ACHN (cell line): ENCODE results near the gene NPHS1.
"Not testable (repeated sequence)": the region's sequence is repeated elsewhere in the genome, so short reads cannot be mapped to it uniquely, and the experiment has no call there.

Source experiments
- DNase-seq: peaks from one replicate; pipeline ENCODE4 v3.0.0-alpha.2; 2015
- in situ Hi-C: cut with HindIII; loops from 2 replicates; pipeline ENCODE4 v1.10.0; 2017; ENCODE audit warnings: low sequenced_read_pairs, low pct_ligation_motif_present, low pct_unique_long_range_greater_than_20kb

The NPHS1 gene

DNA sequence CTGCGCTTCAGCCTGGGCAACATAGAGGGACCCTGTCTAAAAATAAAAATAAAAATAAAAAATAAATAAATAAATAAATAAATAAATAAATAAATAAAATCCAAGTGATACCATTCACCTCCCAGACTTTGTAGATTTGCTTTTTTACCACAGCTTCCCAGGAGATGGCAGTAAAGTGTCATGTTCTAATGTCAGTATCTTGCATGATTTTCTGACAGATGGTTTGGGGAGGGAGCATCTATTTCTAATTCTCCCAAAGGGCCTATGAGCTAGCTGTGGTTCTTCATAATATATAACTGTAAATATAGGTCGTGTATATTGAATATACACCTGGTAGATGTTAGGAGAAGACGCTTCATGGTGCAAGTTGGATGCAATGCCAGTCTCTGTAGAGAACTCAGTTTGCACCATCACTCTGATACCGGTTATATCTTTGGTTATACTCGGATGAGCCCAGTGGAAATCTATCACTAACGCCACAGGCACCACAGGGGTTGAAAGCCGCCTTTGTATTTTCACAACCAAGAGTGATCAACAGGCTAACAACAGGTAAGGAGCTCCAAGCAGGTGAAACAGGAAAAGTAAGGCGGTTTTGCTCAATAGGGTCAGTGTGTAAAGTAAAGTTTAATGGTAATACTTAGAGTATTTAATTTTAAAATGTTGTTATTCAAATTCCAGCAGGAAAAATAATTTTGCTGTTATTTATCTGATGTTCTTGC, 30.0 kb upstream of the NPHS1 start:
- in situ Hi-C loops = no loop called here
- peak; percentile 69 for DNase-seq

- in situ Hi-C loops = no loop called here
- peak; percentile 87 for DNase-seq
Observed at GRCh38 chr19:35879770-35880317, 27.5 kb upstream of the NPHS1 start.

DNA sequence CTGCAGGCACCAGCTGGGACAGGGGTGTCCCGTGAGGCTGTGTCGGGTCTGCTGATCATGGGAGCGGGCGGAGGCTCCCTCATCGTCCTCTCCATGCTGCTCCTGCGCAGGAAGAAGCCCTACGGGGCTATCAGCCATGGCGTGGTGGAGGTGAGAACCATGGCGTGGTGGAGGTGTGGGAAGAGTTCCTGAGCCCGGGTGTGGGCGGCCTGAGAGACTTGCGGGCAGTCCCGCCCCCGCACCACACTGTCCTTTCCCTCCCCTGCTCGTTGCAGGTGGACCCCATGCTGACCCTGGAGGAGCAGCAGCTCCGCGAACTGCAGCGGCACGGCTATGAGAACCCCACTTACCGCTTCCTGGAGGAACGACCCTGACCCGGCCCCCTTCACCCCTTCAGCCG, 26.8 kb upstream of the NPHS1 start:
- in situ Hi-C loops = no loop called here
- no peak for DNase-seq

- no peak for DNase-seq
- in situ Hi-C loops = no loop called here
Observed at GRCh38 chr19:35874392-35874930, 22.2 kb upstream of the NPHS1 start.

DNA sequence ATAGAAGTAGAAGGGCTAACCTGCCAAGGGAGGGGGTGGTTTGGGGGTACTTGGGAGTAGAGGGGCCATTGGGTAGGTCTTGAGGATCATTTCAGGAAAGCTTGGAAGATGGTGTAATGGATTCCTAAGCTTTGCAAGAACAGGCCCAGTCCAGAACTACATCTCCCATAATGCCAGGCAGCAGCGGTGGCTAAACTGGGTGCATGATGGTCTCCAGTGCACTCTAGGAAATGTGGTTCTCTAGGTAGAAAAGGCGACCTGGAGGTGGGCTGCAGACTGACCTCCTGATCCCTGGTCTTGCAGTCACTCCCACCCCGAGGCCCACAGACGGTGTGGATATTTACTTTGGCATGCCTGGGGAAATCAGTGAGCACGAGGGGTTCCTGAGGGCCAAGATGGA, 19.9 kb upstream of the NPHS1 start:
- in situ Hi-C loops = no loop called here
- DNase-seq = no peak

GRCh38 chr19:35871611-35872010, 19.3 kb upstream of the NPHS1 start:
- in situ Hi-C loops = no loop called here
- DNase-seq = no peak

- DNase-seq = no peak
- in situ Hi-C loops = no loop called here
Observed at GRCh38 chr19:35870798-35871197, 18.5 kb upstream of the NPHS1 start.

DNA sequence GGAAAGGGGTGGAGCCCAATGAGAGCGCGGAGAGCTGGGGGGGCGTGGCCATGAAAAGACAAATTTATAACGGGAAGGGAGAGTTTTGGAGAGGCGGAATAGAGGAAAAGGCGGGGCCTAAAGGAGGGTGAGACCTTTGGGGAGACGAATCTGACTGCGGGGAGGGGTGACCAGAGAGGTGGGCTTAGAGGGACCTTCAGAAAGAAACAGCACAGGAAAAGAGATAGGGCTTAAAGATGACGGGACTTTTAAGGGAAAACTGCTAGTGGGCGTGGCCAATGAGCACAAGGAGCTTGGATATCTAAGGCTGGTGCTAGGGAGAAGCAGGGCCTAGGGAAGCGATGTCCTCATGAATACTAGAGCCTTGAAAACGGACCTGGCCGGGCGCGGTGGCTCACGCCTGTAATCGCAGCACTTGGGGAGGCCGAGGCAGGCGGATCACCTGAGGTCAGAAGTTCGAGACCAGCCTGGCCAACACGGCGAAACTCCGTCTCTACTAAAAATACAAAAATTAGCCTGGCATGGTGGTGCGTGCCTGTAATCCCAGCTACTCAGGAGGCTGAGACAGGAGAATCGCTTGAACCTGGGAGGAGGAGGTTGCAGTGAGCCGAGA, 17.9 kb upstream of the NPHS1 start:
- DNase-seq = peak; percentile 9
- in situ Hi-C loops = not testable (repeated sequence)

- in situ Hi-C loops = no loop called here
- peak; percentile 84 for DNase-seq
Observed at GRCh38 chr19:35869327-35870123, 17.2 kb upstream of the NPHS1 start.

DNA sequence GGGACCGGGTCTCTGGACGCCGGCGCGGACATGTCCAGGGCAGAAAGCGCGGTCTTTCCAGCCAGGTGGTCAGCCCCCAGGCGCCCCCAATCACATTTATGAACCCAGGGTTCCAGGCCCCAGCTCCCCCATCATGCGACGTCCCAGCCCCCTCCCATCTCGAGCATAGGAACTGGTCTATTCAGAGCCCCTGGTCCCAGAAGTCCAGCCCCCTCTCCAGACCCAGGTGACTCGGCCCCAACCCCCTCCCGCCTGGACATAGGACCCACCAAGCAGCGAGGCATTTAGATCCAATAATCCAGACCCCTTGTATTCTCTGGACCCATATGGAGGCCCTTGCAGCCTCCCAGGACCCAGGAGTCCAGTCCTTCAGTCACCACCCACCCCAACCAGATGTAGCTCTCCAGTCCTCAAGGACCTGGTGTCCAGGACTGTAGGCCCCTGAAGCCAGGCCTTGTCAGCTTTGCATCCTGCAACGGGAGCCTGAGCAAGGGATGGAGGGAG, 16.6 kb upstream of the NPHS1 start:
- DNase-seq = no peak
- in situ Hi-C loops = no loop called here

- peak; percentile 33 for DNase-seq
- in situ Hi-C loops = no loop called here
Observed at GRCh38 chr19:35868172-35868822, 16.0 kb upstream of the NPHS1 start, which contains the start of gene APLP1. Gene APLP1 (plus strand): TSS chr19:35868574. CDS start chr19:35868637, 63 bp downstream.

DNA sequence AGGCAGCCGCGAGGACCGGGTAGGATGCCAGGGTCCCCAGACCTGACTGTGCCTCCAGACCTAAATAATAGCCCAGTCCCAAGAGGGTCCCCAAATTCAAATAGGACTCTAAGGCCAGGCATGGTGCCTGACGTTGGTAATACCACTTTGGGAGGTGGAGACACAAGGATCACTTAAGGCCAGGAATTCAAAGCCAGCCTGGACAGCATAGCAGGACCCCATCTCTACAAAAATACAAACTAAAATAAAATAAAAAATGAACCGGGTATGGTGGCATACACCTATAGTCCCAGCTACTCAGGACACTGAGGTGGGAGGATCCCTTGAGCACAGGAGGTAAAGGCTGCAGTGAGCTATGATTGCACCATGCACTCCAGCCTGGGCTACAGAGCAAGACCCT, 10.7 kb upstream of the NPHS1 start:
- DNase-seq = no peak
- in situ Hi-C loops = no loop called here

- no peak for DNase-seq
- in situ Hi-C loops = no loop called here
Observed at GRCh38 chr19:35862528-35862927, 10.2 kb upstream of the NPHS1 start.

GRCh38 chr19:35861640-35862160, 9.4 kb upstream of the NPHS1 start:
- no peak for DNase-seq
- in situ Hi-C loops = no loop called here

GRCh38 chr19:35860818-35861639, 8.7 kb upstream of the NPHS1 start:
- no peak for DNase-seq
- in situ Hi-C loops = no loop called here

DNA sequence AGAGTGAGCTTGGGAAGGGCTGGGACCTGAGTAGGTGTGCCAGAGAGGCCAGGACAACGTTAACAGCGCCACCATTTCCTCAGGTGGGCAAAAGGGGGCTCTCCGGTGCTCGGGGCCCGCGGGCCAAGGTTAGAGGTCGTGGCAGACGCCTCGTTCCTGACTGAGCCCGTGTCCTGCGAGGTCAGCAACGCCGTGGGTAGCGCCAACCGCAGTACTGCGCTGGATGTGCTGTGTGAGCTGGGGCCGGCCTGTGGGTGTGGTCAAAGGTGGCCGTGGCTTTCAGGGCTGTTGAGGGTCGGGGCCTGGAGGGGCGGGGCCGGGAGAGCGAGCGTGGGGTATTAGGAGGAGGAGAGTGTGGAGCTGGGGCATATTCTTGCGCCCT, 8.1 kb upstream of the NPHS1 start:
- in situ Hi-C loops = no loop called here
- DNase-seq = no peak

GRCh38 chr19:35859414-35859813, 7.1 kb upstream of the NPHS1 start:
- no peak for DNase-seq
- in situ Hi-C loops = no loop called here
